Right renal pelvis (tissue), 4 donors: ENCODE results near the gene PTCH2. TPM values are rescaled to one million over a fixed set of nuclear protein-coding genes. Genes with fewer than 3 reads are reported as not detected.
A peak's percentile ranks its signal among the peaks of the same experiment; 100 is the strongest.
"Not testable (repeated sequence)": the region's sequence is repeated elsewhere in the genome, so short reads cannot be mapped to it uniquely, and the experiment has no call there.

Source experiments
- DNase-seq, 4 donors: peaks; one replicate each; pipeline ENCODE4 v3.0.0-alpha.2; 2013; ENCODE audit warnings: low read depth in 4 of 4, low spot score in 3 of 4, missing footprints in 1 of 4
- polyA plus RNA-seq, 4 donors: library from polyadenylated mRNA; unstranded; fragments of 120-200 nt; gene quantifications; one replicate each; pipeline ENCODE4 v1.2.1, GENCODE V29; 2013; ENCODE audit not compliant: insufficient read length in 4 of 4

Gene PTCH2
- polyA plus RNA-seq, 4 donors, result 4.5 to 6.2 (median 5.0) TPM

DNA sequence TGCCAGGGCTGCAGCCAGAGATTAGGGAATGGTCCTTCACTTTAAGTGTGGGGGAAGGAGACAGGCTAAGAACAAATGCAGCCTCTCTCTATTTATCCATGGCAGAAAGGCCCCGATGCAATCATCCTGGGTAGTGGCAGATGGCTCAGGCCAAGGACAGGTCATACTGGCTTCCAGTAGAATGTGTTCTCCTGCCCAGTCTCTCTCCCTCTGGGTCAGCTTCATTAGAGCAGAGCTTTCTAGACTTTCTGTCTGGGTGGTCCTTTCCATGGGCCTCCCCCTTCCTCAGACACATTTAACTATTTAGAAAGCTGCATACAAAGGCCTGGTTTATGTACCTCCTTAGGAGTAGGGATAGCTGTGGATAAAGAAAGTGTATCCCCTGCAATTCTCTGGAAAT is 4.8 kb upstream of the PTCH2 start:
- no peak for DNase-seq

DNA sequence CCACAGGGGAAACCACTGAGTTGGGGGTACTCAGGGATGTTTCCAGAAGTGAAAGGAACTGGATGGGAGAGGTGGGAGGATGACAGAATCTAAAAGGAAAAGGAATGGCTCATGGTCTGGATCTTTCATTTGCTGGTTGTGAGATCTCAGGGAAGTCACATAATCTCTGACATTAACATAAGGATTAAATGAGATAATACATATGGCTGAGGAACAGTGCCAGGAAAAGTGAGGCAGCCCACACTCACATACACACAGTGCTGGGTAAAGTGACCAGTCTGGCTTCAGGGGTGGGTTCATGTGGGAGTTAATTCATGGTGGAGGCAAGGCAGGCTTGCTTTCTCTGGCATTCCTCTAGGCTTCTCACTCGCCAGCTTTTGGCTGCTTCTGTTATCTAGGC is 3.9 kb upstream of the PTCH2 start:
- DNase-seq, result no peak

- DNase-seq, result no peak
These were observed 579 bp downstream of the PTCH2 start for GRCh38 chr1:44842486-44842861.

DNA sequence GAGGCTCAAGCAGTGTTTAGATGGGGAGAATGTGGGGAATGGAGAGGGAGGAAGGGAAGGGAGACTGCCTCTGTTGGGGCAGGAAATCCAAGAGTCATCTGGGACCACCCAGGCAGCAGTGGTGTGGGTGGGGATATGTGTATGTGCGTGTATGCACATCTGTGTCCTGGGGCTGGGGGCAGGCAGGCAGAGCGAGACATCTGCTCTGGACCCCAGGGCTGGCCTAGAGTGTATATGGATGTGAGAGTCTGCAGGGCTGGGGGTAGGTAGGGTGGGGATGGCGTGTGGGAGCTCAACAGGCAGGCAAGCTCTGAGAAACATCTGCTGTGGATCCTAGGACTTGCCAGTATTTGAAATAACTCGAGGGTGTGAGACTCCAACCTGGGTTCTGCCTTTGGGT is 3.5 kb downstream of the PTCH2 start:
- DNase-seq, result no peak

- not testable (repeated sequence) for DNase-seq
These were observed 4.8 kb downstream of the PTCH2 start for GRCh38 chr1:44838294-44838693.

DNA sequence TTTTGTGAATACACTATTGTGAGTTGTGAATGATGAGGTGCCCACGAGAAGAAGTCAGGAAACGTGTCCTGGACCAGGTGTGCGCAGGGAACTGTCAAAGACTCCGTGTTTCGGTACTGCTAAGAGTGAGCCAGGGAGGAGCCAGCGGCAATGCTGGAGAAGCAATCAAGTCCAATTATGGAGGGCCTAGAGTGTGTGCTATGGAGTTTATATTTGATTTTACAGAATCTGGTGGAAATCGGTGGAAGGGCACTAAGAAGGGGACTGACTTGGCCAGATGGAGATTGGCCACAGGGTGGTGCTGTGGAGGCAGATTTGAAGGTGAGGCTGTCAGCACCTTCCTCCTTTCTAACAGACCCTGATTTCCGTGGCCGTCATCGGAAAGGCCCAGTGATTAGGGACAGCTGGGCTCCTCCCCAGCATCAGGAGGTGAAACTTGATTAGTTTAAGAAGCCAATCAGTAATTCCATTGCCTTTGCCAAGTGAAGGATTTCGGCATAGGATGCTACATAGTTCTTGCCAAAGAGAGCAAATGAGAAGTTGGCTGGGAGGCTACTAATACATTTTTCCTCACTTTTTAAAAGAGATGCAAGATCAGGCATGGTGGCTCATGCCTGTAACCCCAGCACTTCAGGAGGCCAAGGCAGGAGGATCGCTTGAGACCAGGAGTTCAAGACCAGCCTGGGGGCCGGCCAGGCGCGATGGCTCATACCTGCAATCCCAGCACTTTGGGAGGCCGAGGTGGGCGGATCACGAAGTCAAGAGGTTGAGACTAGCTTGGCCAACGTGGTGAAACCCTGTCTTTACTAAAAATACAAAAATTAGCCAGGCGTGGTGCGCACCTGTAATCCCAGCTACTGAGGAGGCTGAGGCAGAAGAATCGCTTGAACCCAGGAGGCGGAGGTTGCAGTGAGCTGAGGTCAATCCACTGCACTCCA is 7.0 kb downstream of the PTCH2 start:
- DNase-seq, result peak; percentile 64 to 78 (median 74)

DNA sequence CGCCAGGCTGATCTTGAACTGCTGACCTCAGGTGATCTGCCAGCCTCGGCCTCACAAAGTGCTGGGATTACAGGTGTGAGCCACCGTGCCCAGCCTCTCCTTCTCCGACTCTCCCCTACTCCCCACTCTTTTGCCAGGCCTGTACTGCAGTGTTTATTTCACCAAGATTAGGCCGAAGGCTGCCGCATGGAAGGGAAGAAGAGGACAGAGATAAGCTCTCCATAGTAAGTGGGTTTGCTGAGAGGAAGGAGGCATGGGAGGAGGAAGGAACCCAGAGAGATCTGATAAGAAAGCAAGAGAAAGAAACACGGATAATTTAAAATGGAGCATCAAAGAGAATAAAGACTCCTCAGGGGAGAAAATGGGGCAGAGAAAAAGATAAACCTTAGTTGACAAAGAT is 8.7 kb downstream of the PTCH2 start:
- no peak for DNase-seq

- DNase-seq, result no peak
These were observed 10.9 kb downstream of the PTCH2 start for GRCh38 chr1:44832056-44832705.

- no peak for DNase-seq
These were observed 11.5 kb downstream of the PTCH2 start for GRCh38 chr1:44831516-44831915.

GRCh38 chr1:44830900-44831304 is 12.2 kb downstream of the PTCH2 start:
- DNase-seq, result no peak

GRCh38 chr1:44829506-44830384 is 13.3 kb downstream of the PTCH2 start:
- no peak for DNase-seq

DNA sequence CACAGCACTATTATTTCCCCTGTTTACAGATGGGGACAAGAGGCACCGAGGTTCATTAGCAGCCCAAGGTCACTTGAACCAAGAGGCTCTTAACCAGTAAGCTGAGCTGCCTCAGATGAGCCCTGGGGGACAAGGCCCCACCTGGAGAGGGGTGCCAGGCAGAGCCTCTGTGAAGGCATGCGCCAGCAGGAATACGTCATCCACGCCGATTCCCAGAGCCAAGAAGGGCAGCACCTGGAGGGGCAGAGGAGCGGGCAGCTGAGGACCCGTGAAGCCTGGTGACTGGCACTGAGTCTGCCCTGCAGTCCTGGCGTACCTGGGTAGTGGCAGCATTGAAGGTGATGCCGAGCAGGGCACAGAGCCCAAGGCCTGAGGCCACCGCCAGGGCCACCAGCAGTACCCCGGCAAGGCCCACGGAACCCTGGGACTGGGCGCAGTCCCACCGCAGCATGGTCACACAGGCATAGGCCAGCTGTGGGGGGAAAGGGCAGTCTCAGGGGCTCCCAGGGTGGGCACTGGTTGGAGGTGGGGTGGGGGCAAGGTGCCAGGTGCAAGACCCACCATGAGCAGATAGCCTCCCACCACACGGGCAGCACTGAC is 14.1 kb downstream of the PTCH2 start:
- DNase-seq, result no peak

GRCh38 chr1:44828003-44828651 is 14.9 kb downstream of the PTCH2 start:
- DNase-seq, result no peak

DNA sequence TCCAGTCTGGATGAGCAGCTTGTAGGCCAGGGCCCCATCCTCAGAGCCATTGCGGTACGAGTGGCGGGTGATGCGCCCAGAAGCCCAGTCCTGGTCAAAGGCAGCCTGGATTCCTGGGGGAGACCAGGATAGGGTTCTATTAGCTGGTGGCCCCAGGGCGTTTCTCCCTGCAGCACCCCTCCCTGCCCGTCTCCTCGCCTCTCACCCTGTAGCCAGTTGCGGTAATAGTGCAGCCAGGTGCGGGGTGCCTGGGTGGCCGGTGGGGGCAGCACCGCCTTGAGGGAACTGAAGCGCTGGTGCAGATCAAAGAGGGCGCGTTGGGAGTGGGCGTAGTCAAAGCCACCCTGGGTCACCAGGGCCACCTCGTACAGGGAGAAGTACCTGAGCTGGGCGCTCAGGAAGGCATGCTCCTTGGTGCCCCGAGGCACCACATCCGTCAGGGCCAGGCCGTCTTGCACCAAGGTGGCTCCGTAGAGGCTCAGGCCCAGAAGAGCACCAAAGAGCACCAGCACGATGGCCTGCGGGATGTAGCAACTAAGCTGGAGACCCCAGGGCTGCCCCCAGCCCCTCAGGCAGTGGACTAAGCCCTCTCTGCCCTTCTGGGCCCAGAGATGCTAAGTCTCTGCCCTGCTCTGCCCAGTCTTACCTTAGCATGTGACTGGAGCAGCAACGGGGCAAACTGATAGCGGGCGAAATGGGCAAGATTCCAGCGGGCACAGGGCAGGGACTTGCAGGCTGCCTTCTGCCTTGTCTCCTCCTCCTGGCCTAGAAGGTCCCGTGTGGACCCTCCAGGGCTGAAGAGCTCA is 15.7 kb downstream of the PTCH2 start:
- no peak for DNase-seq

GRCh38 chr1:44826375-44827196 is 16.5 kb downstream of the PTCH2 start:
- no peak for DNase-seq

DNA sequence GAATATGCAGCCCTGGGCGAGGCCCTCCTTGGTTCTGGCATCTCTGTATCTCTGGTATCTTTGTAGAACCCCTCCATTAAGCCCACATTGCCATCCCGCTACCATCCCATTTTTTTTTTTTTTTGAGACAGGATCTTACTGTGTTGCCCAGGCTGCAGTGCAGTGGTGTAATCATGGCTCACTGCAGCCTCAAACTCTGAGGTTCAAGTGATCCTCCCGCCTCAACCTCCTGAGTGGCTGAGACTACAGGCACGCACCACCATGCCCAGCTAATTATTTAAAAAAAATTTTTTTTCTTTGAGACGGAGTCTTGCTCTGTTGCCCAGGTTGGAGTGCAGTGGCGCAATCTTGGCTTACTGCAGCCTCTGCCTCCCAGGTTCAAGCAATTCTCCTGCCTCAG is 18.7 kb downstream of the PTCH2 start:
- DNase-seq, result not testable (repeated sequence)

DNA sequence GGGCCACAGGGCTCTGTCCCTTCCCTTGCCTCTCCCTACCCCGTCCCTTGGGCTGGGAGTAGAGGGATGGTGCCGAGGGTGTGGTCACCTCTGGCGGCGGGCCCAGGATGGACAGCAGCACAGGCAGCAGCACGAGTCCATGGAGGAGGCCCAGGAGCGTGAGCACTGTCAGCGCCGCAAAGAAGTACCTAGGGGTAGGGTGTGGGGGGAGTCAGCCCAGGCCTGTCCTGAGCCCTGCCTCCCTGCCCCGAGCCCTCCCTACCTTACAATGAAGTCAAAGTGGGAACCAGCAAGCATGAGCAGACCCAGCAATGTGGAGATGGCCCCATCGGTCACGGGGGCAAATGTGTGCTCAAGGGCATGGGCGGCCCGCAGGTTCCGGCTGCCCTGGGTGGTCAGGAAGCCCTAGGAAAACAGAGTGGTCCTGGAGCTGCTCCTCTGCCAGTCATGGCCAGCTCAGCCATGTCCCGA is 20.0 kb downstream of the PTCH2 start:
- DNase-seq, result no peak

DNA sequence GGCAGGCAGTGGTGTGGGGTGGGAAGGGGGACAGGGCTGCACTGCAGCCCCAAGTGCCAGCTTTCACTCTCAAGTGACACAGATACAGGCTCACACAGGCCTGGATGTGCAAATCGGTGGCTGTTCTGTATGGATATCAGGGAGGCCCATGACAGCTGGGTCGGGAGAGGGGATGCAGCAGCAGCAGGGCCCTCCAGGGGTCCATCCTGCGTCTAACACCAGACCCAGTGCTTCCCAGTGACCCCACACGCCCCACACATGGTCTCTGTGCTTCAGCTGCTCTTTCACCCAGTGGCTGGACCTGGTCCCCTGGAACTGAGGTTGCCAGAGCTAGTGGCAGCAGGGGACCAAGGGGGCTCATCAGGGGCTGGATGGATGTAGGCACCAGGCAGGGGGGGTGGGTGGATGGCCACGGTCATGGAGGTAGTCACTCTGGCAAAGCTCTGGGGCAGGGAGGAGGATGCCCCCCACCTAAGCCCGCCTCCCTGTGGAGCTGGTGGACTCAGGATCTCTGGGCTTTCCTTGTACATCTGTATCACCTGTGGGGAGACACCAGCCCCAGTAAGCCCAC is 20.8 kb downstream of the PTCH2 start:
- DNase-seq, result no peak
